Suprapubic skin (tissue), 4 donors: ENCODE results near the gene DIRAS1.

Source experiments
- EP300 ChIP-seq: sonication (generic); formaldehyde crosslinking; IDR thresholded peaks from one replicate; pipeline ENCODE4 v1.6.1; 2017; ENCODE audit warnings: antibody characterized with exemption
- POLR2A ChIP-seq, 2 donors: fragments of 450-650 bp; IDR thresholded peaks; one replicate each; pipeline ENCODE4 v1.6.1; 2017; ENCODE audit warnings: antibody characterized with exemption in 2 of 2, mild to moderate bottlenecking in 2 of 2, moderate library complexity in 2 of 2
- POLR2AphosphoS5 ChIP-seq, 3 donors: sonication (generic); formaldehyde crosslinking; IDR thresholded peaks; one replicate each; pipeline ENCODE4 v1.6.1; 2017; ENCODE audit warnings: antibody characterized with exemption in 3 of 3
- TF ChIP-seq, protein P1 (sequence below), 2 donors: fragments of 200-600 bp in 1 of 2; fragments of 450-650 bp in 1 of 2; sonication (generic) in 1 of 2; IDR thresholded peaks; one replicate each; pipeline ENCODE4 v1.5.1; 2016 to 2019; ENCODE audit warnings: antibody characterized with exemption in 2 of 2, mild to moderate bottlenecking in 1 of 2, moderate library complexity in 1 of 2

DNA sequence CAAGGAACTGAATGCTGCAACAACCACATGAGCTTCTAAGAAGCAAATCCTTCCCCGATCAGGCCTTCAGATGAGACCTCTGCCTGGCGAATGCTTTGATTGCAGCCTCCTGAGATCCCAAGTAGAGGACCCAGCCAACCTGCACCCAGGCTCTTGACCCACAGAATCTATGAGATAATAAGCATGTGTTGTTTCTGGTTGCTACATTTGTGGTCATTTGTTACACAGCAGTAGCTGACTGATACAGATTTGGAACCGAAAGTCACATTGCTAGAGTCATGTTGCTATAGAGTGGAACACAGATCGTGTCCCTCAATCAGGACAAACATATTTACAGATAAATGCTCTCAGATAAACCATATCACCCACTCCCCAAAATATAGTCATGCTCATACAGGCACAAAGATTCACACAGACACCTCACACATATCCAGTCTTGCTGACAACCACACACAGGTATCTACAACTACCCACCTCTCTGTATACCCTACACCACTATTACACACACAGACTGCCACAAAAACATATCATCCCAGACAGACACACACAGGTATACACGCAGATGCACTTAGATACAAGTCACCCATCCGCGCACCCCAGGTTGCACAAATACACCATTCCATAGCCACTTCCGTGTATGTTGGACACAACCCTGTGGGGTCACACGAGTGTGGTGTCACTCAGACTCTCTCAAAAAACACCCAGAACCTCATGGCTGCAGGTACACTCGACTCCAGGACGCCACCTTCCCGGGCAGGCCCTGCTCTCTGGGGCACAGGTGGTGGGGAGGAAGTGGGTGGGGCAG, 5.5 kb downstream of the DIRAS1 start:
- TF ChIP-seq EP300 (no peak), POLR2AphosphoS5 (IDR thresholded peaks at IDR 0.05) (no peak), POLR2A (IDR thresholded peaks at IDR 0.05) (no peak)
- TF ChIP-seq, protein P1, sequence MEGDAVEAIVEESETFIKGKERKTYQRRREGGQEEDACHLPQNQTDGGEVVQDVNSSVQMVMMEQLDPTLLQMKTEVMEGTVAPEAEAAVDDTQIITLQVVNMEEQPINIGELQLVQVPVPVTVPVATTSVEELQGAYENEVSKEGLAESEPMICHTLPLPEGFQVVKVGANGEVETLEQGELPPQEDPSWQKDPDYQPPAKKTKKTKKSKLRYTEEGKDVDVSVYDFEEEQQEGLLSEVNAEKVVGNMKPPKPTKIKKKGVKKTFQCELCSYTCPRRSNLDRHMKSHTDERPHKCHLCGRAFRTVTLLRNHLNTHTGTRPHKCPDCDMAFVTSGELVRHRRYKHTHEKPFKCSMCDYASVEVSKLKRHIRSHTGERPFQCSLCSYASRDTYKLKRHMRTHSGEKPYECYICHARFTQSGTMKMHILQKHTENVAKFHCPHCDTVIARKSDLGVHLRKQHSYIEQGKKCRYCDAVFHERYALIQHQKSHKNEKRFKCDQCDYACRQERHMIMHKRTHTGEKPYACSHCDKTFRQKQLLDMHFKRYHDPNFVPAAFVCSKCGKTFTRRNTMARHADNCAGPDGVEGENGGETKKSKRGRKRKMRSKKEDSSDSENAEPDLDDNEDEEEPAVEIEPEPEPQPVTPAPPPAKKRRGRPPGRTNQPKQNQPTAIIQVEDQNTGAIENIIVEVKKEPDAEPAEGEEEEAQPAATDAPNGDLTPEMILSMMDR (IDR thresholded peaks at IDR 0.05): no peak
